HG02970 (cell line): ENCODE data around the gene TRIAP1.

Experiments used
- ATAC-seq: cut with Tn5 transposase; IDR thresholded peaks from one replicate; pipeline ENCODE4 v1.9.1; 2021; ENCODE audit warnings: mild to moderate bottlenecking, moderate library complexity, moderate number of reproducible peaks; ENCODE audit not compliant: unreplicated experiment, low FRiP score

TRIAP1 gene

GRCh38 chr12:120437735-120438494, 8.3 kb downstream of the TRIAP1 start, which contains the start of gene COX6A1:
Gene COX6A1 (plus strand): TSS chr12:120438113. CDS start chr12:120438127, 14 bp downstream.
- ATAC-seq, result peak; percentile 92

- no peak for ATAC-seq
Measured at GRCh38 chr12:120432772-120433525, 13.2 kb downstream of the TRIAP1 start.

- ATAC-seq, result no peak
Measured at GRCh38 chr12:120429368-120429767, 16.8 kb downstream of the TRIAP1 start.

DNA sequence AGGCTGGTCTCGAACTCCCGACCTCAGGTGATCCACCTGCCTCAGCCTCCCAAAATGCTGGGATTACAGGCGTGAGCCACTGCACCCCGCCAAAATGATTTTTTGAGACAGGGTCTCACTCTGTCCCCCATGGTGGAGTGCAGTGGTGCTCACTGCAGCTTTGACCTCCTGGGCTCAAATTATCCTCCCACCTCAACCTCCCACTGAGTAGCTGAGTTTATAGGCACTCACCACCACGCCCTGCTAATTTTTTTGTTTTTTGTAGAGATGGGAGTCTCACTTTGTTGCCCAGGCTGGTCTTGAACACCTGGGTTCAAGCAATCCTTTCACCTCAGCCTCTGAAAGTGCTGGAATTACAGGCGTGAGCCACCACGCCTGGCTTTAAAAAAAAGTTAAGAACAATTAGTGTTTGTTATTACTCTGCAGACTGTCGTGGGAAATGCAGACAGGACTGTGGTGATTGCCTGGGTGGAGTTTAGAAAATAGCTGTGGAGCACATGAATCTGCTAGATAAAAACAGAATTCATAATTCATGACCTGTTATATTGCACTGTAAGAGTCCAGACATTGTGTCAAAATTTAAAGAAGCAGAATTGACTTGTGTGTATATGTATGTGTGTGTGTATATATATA, 17.5 kb downstream of the TRIAP1 start:
- ATAC-seq, result no peak

- ATAC-seq, result no peak
Measured at GRCh38 chr12:120425797-120426196, 20.4 kb downstream of the TRIAP1 start.

GRCh38 chr12:120422892-120423456, 23.2 kb downstream of the TRIAP1 start:
- no peak for ATAC-seq

DNA sequence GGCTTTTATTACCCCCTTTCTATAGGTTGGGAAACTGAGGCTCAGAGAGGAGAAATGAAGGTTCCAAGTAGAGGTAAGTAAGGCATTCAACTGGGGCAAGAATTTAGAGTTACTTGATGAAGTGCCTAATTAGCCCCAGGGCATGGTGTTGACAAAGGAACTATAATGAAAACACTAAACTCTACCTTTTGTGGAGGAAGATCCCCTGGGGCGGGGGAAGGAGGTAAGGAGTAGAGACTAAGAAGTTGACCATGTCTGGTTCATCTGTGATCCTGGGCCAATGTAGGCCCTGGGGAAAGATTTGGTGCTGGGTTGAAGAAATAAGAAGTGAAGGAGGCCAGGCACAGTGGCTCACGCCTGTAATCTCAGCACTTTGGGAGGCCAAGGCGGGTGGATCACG, 24.5 kb downstream of the TRIAP1 start:
- ATAC-seq, result no peak

GRCh38 chr12:120417917-120418580, 28.1 kb downstream of the TRIAP1 start:
- no peak for ATAC-seq

GRCh38 chr12:120416490-120417216, 29.5 kb downstream of the TRIAP1 start:
- ATAC-seq, result no peak

DNA sequence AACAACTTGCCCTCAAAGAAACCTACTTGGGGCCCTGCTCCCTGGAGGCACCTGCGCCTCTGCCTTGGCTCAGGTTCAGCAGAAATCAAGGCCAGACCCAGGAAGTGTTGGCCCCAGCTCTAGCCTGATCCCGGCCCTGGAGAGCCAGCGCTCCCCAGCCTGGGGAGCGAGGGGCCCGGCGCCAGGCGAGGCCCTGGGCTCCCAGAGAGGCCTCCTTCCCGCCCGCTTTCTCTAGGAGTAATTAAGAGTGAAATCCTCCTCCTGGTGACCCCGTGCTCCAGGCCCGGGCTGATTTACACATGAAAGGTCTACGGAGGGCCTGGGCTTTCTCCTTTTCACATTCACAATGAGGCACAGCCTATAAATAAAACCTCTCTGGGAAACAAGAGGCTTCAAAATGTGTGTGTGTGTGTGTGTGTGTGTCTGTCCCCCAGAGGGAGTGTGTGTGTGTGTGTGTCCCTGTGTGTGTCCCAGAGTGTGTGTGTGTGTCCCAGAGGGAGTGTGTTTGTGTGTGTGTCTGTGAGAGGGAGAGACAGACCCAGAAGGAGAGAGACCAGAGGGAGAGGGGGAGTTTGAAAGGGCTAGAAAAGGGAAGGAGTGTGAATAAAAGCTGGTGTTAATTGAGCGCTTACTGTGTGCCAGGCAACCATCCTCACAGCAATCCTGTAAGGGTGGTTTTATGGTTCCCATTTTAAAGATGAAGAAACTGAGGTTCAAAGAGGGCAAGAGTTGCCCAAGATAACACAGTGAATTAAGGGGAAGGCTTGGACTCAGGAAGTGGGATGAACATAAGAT, 32.1 kb downstream of the TRIAP1 start:
- no peak for ATAC-seq

DNA sequence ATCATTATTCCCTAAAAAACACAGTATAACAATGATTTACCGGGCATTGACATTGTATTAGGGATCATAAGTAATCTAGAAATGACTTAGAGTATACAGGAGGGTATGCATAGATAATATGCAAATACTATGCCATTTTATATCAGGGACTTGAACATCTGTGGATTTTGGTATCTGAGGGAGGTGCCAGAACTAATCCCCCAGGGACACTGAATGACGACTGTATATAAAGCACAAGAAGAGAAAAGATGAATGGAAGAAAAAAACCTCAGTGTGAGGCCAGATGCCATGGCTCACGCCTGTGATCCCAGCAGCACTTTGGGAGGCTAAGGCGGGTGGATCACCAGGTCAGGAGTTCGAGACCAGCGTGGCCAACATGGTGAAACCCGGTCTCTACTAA, 33.8 kb downstream of the TRIAP1 start:
- ATAC-seq, result no peak

- ATAC-seq, result no peak
Measured at GRCh38 chr12:120408771-120409170, 37.4 kb downstream of the TRIAP1 start.

GRCh38 chr12:120406553-120406952, 39.6 kb downstream of the TRIAP1 start:
- no peak for ATAC-seq

DNA sequence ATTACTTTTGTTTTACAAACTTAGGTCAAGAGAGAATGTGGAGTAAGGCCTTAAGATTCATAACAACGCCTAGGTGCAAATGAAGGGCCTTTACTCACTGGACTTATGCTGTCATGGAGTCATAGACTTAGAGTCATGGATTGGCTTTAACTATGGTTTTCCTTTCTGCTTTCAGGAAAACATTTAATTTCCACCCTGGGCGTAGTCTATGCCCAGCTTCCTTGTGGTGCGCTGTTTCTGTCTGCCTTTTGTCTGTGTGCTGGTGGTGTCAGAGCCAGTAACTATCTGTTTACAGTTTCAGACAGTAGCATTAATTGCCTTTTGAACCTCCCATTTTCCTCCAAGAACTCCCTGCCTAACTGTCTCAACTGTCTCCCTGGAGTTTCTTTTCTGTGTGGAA, 40.1 kb downstream of the TRIAP1 start:
- no peak for ATAC-seq

GRCh38 chr12:120404271-120404670, 41.9 kb downstream of the TRIAP1 start:
- ATAC-seq, result no peak

GRCh38 chr12:120403869-120404268, 42.3 kb downstream of the TRIAP1 start:
- no peak for ATAC-seq

DNA sequence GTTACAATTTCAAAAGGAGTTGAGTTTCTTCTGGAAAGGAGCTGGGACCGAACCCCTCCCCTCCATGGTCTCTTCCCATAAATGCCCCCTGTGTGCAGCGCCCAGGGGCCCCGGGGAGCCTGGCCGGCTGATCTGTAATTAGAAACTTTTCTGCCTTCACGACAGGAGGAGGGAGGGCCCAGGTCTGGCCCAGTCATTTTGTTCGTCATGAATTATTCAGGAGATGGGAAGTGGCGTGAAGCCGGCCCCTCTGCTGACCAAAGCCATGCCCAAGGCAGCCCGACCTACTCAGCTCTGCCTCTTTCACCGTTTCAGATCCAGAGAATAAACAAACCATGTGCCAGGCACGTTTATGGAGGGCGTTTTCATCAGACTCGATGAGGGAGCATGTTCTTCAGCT, 44.0 kb downstream of the TRIAP1 start:
- no peak for ATAC-seq

- no peak for ATAC-seq
Measured at GRCh38 chr12:120399531-120399930, 46.7 kb downstream of the TRIAP1 start.
